HCT116 (cell line): ENCODE results near the gene ACTL10.

Experiments
- CTCF ChIP-seq, 3 experiments: fragments of 200-600 bp in 1 of 3; sonication (generic) in 1 of 3; IDR thresholded peaks in 2 of 3; conservative IDR thresholded peaks in 1 of 3; 2 replicates each; pipeline ENCODE4 v1.5.1; 2012 to 2017; ENCODE audit warnings: low read depth in 2 of 3, low read length in 2 of 3, antibody characterized with exemption in 1 of 3, borderline replicate concordance in 1 of 3, control low read depth in 1 of 3, mild to moderate bottlenecking in 1 of 3, mixed read lengths in 1 of 3, mixed run types in 1 of 3, moderate library complexity in 1 of 3; ENCODE audit not compliant: insufficient read depth in 1 of 3
- EZH2 ChIP-seq: fragments of 200-600 bp; sonication (generic); IDR thresholded peaks from 2 replicates; pipeline ENCODE4 v1.6.1; 2017; ENCODE audit warnings: antibody characterized with exemption, mixed run types
- EZH2phosphoT487 ChIP-seq: fragments of 200-600 bp; IDR thresholded peaks from 2 replicates; pipeline ENCODE4 v1.6.1; 2018; ENCODE audit warnings: antibody characterized with exemption, borderline replicate concordance
- POLR2A ChIP-seq: IDR thresholded peaks from 2 replicates; pipeline ENCODE4 v1.7.0; 2011; ENCODE audit warnings: borderline replicate concordance; ENCODE audit not compliant: insufficient read depth, insufficient read length; ENCODE audit errors: extremely low read depth
- POLR2AphosphoS5 ChIP-seq: IDR thresholded peaks from 2 replicates; pipeline ENCODE4 v1.6.1; 2011; ENCODE audit warnings: mild to moderate bottlenecking, low read depth, low read length, moderate library complexity
- RAD21 ChIP-seq: IDR thresholded peaks from 2 replicates; pipeline ENCODE4 v1.6.1; 2012; ENCODE audit warnings: low read depth, mild to moderate bottlenecking
- SP1 ChIP-seq: IDR thresholded peaks from 2 replicates; pipeline ENCODE4 v1.6.1; 2012; ENCODE audit warnings: low read depth
- SRF ChIP-seq: IDR thresholded peaks from 2 replicates; pipeline ENCODE4 v1.6.1; 2012; ENCODE audit warnings: low read depth
- ZNF274 ChIP-seq: fragments of 200-500 bp; sonication (Bioruptor generic); IDR thresholded peaks from 2 replicates; pipeline ENCODE4 v1.6.1; 2014; ENCODE audit warnings: mild to moderate bottlenecking, low read depth, low read length, inconsistent platforms

DNA sequence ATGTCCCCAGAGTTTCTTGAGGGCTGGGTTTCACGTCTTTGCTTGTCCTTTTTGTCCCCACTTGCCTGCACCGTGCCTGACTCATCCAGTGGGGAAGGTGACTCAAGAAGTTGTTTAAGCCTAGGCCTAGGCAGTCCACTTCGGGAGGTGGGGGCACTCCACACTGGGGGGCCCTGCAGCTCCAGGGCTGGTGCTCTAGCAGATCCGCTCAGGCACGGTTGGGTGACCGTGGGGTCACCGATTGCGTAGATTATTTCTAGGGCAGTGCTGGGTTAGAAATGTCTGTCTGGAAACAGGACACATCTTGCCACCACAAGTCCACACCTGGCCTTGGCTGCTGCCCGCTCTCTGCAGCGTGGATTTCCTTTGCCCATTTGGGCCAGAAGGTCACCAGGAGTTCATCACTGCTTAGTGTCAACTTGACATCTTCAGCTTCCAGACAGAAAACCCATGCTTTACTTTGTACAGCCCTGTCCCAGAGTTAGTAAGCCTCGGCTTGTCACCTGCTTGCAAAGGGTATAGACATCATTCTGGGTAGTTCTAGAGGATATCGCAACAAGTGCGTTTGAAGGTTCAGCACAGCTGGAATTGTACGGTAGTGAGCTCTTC, 18.2 kb upstream of the ACTL10 start:
- TF ChIP-seq SRF (no peak), RAD21 (no peak), SP1 (no peak), ZNF274 (no peak), POLR2AphosphoS5 (no peak), POLR2A (no peak), EZH2 (no peak), CTCF (IDR thresholded peaks at IDR 0.05 in 2 of 3, conservative IDR thresholded peaks at IDR 0.05 in 1 of 3; ENCODE audit: borderline replicate concordance in 1 of 3, insufficient read depth in 1 of 3, low read depth in 2 of 3, low read length in 2 of 3) (no peak), EZH2phosphoT487 (no peak)
